Measurements from ENCODE around the gene UBL7. TPM values are rescaled to one million over a fixed set of nuclear protein-coding genes. Genes with fewer than 3 reads are reported as not detected.

Gene UBL7
- total RNA-seq, 4 donors from 2014 or later, result 4.0 to 157 (median 42.3) TPM

DNA sequence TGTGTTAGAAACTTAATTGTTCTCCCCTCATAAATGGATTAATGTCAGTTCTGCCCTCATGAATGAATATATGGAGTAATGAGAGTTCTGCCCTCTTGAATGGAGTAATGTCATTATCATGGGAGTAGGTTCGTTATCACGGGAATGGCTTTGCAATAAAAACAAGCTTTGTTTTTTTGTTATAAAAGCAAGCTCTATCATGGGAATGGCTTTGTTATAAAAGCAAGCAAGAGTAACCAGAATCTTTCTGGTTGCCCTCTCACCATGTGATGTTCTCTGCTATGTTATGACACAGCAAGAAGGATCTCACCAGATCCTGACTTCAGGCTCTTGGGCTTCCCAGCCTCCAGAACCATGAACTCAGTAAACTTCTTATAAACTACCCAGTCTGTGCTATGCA lies 38.4 kb upstream of the UBL7 start:
- Histone ChIP-seq H3K4me1 (no peaks in the 10 kb centered on the region), H3K4me3 (no peak overlapping the region), H3K27me3 (no peaks in the 10 kb centered on the region), H3K27ac (no peak overlapping the region), H3K36me3 (no peaks in the 10 kb centered on the region), H3K9me3 (no peaks in the 10 kb centered on the region)
- no peak for DNase-seq
- intact Hi-C loops (cut with DNase I; ENCODE audit: low total_unique reads), result no loop called here
- 90 to 100% methylated on average over 2 of the region's 2 CpGs for WGBS, 2 donors (ENCODE audit: low coverage in 1 of 2)
- in situ Hi-C loops (cut with MboI; ENCODE audit: low pct_ligation_motif_present in 1 of 4, low pct_unique_long_range_greater_than_20kb in 1 of 4, low sequenced_read_pairs in 3 of 4), result no loop called here
- TF ChIP-seq CTCF (IDR thresholded peaks at IDR 0.05), result no peak
- TF ChIP-seq EP300 (IDR thresholded peaks at IDR 0.05; ENCODE audit: low read depth), result no peak
- no peak for TF ChIP-seq POLR2A (IDR thresholded peaks at IDR 0.05)

DNA sequence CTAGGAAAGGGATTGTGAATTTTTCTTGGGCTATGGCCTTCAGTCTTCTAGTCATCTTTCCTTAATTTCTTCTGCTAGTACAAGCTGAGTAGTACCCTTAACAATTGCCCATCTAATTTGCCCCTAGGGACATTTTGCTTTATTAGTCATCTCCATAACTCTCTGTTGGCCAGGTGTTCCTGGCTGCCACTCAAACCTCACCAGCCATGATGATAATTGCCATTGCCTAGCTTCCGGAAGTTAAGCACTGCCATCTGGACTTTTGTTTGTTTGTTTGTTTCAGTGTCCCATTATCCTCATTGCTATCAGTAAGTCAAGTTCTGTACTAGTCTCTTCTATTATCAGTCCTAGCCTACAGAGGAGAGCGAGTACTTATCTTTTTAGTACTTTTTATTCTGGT lies 36.6 kb upstream of the UBL7 start:
- intact Hi-C loops (cut with DNase I; ENCODE audit: low total_unique reads), result no loop called here
- DNase-seq, result peak; percentile 11
- no peak overlapping the region for H3K4me3 ChIP-seq
- H3K4me1 ChIP-seq, result no peaks in the 10 kb centered on the region
- no peaks in the 10 kb centered on the region for H3K27me3 ChIP-seq
- in situ Hi-C loops (cut with MboI; ENCODE audit: low pct_ligation_motif_present in 1 of 4, low pct_unique_long_range_greater_than_20kb in 1 of 4, low sequenced_read_pairs in 3 of 4), result no loop called here
- peak overlapping the region in 1 of 4 donors; percentile 33 for H3K27ac ChIP-seq
- TF ChIP-seq POLR2AphosphoS5 (IDR thresholded peaks at IDR 0.05) (no peak), CTCF (IDR thresholded peaks at IDR 0.05) (no peak), EP300 (IDR thresholded peaks at IDR 0.05; ENCODE audit: low read depth) (no peak), POLR2A (IDR thresholded peaks at IDR 0.05) (no peak)
- no peaks in the 10 kb centered on the region for H3K9me3 ChIP-seq
- no peaks in the 10 kb centered on the region for H3K36me3 ChIP-seq
- 43 to 63% methylated on average over 2 of the region's 2 CpGs for WGBS, 2 donors (ENCODE audit: low coverage in 1 of 2)

GRCh38 chr15:74496648-74497047 lies 35.7 kb upstream of the UBL7 start:
- WGBS, 2 donors (ENCODE audit: low coverage in 1 of 2), result 91 to 94% methylated on average over 3 of the region's 3 CpGs
- Histone ChIP-seq H3K27me3 (no peaks in the 10 kb centered on the region), H3K36me3 (no peaks in the 10 kb centered on the region), H3K9me3 (no peaks in the 10 kb centered on the region), H3K27ac (no peak overlapping the region), H3K4me1 (no peaks in the 10 kb centered on the region), H3K4me3 (no peak overlapping the region)
- in situ Hi-C loops (cut with MboI; ENCODE audit: low pct_ligation_motif_present in 1 of 4, low pct_unique_long_range_greater_than_20kb in 1 of 4, low sequenced_read_pairs in 3 of 4), result no loop called here
- DNase-seq, result no peak
- no peak for TF ChIP-seq CTCF (IDR thresholded peaks at IDR 0.05)
- no peak for TF ChIP-seq POLR2A (IDR thresholded peaks at IDR 0.05)
- no peak for TF ChIP-seq EP300 (IDR thresholded peaks at IDR 0.05; ENCODE audit: low read depth)
- intact Hi-C loops (cut with DNase I; ENCODE audit: low total_unique reads), result no loop called here

GRCh38 chr15:74490339-74490689 lies 29.4 kb upstream of the UBL7 start:
- in situ Hi-C loops (cut with MboI; ENCODE audit: low pct_ligation_motif_present in 1 of 4, low pct_unique_long_range_greater_than_20kb in 1 of 4, low sequenced_read_pairs in 3 of 4), result no loop called here
- Histone ChIP-seq H3K9me3 (no peaks in the 10 kb centered on the region), H3K36me3 (no peaks in the 10 kb centered on the region), H3K4me1 (no peaks in the 10 kb centered on the region), H3K27me3 (no peaks in the 10 kb centered on the region), H3K27ac (no peak overlapping the region), H3K4me3 (no peak overlapping the region)
- TF ChIP-seq POLR2AphosphoS5 (IDR thresholded peaks at IDR 0.05), result no peak
- no peak for TF ChIP-seq POLR2A (IDR thresholded peaks at IDR 0.05)
- TF ChIP-seq CTCF (IDR thresholded peaks at IDR 0.05), result no peak
- TF ChIP-seq EP300 (IDR thresholded peaks at IDR 0.05; ENCODE audit: low read depth), result no peak
- DNase-seq, result no peak
- intact Hi-C loops (cut with DNase I; ENCODE audit: low total_unique reads), result no loop called here
- 85 to 100% methylated on average over 1 of the region's 1 CpG for WGBS, 2 donors (ENCODE audit: low coverage in 1 of 2)
